GM23248 (cell line): ENCODE data around the gene WDR89. TPM values are rescaled to one million over a fixed set of nuclear protein-coding genes. Genes with fewer than 3 reads are reported as not detected.

Experiments
- DNase-seq: peaks from one replicate; pipeline ENCODE4 v3.0.0-alpha.2; 2015
- H2AFZ ChIP-seq: fragments of 200-600 bp; sonication (generic); 2 replicates; pipeline ENCODE4 v1.6.1; 2016; ENCODE audit warnings: antibody characterized with exemption
- H3F3A ChIP-seq: fragments of 200-600 bp; sonication (generic); 2 replicates; pipeline ENCODE4 v1.6.1; 2016; ENCODE audit warnings: mild to moderate bottlenecking, antibody characterized with exemption, mixed run types; ENCODE audit not compliant: insufficient read depth
- H3K27ac ChIP-seq: fragments of 200-600 bp; sonication (generic); 2 replicates; pipeline ENCODE4 v1.5.1; 2016; ENCODE audit warnings: mild to moderate bottlenecking
- H3K27me3 ChIP-seq: fragments of 200-600 bp; sonication (generic); replicated peaks from 2 replicates; pipeline ENCODE4 v1.6.1; 2016; ENCODE audit warnings: mild to moderate bottlenecking; ENCODE audit not compliant: insufficient read depth
- H3K36me3 ChIP-seq: fragments of 200-600 bp; sonication (generic); 2 replicates; pipeline ENCODE4 v1.6.1; 2016; ENCODE audit warnings: low read depth, mild to moderate bottlenecking
- H3K4me1 ChIP-seq: fragments of 200-600 bp; sonication (generic); 2 replicates; pipeline ENCODE4 v1.6.1; 2016; ENCODE audit warnings: mild to moderate bottlenecking; ENCODE audit not compliant: insufficient read depth
- H3K4me2 ChIP-seq: fragments of 200-600 bp; sonication (generic); one replicate; pipeline ENCODE4 v1.6.1; 2016; ENCODE audit warnings: mild to moderate bottlenecking; ENCODE audit not compliant: unreplicated experiment
- H3K4me3 ChIP-seq: fragments of 200-600 bp; sonication (generic); 2 replicates; pipeline ENCODE4 v1.5.1; 2016; ENCODE audit warnings: mild to moderate bottlenecking
- H3K79me2 ChIP-seq: fragments of 200-600 bp; sonication (generic); 2 replicates; pipeline ENCODE4 v1.6.1; 2016; ENCODE audit warnings: mild to moderate bottlenecking; ENCODE audit not compliant: insufficient read depth
- H3K9ac ChIP-seq: fragments of 200-600 bp; sonication (generic); 2 replicates; pipeline ENCODE4 v1.6.1; 2016; ENCODE audit warnings: mild to moderate bottlenecking
- H3K9me2 ChIP-seq: fragments of 200-600 bp; sonication (generic); 2 replicates; pipeline ENCODE4 v1.6.1; 2016; ENCODE audit warnings: mixed run types, mild to moderate bottlenecking, moderate library complexity; ENCODE audit not compliant: insufficient read depth
- H3K9me3 ChIP-seq: fragments of 200-600 bp; sonication (generic); one replicate; pipeline ENCODE4 v1.6.1; 2017; ENCODE audit warnings: low read depth
- H4K20me1 ChIP-seq: fragments of 200-600 bp; sonication (generic); 2 replicates; pipeline ENCODE4 v1.6.0; 2016; ENCODE audit not compliant: insufficient read depth
- EZH2 ChIP-seq: fragments of 200-600 bp; sonication (generic); IDR thresholded peaks from 2 replicates; pipeline ENCODE4 v1.6.1; 2018; ENCODE audit warnings: antibody characterized with exemption, mild to moderate bottlenecking; ENCODE audit not compliant: insufficient read depth, poor library complexity, severe bottlenecking
- EZH2phosphoT487 ChIP-seq: fragments of 200-600 bp; sonication (generic); IDR thresholded peaks from 2 replicates; pipeline ENCODE4 v1.6.1; 2018; ENCODE audit warnings: antibody characterized with exemption, moderate library complexity, mild to moderate bottlenecking, low read depth; ENCODE audit not compliant: insufficient read depth
- WGBS, 2 experiments: methylation state at CpG; one replicate each; pipeline ENCODE4 v1.1.6; 2015 to 2017; ENCODE audit warnings: low lambda C conversion rate in 2 of 2, low coverage in 1 of 2; ENCODE audit errors: missing lambda C conversion rate in 2 of 2; 5-methylcytosine and 5-hydroxymethylcytosine counted together
- in situ Hi-C: fragments of 300-500 bp; cut with MboI; formaldehyde crosslinking; loops from 2 replicates; pipeline ENCODE4 v1.15.0; 2020
- polyA plus RNA-seq: library from polyadenylated mRNA; unstranded; fragments of >200 nt; fragmentation: Nextera tagmentation; extraction: Ambion mirVana; gene quantifications from 2 replicates; pipeline ENCODE4 v1.2.1, GENCODE V29; 2016
- total RNA-seq: library from RNA; depleted of rRNA; stranded (reverse); fragments of >200 nt; shearing (Covaris generic); gene quantifications from 2 replicates; pipeline ENCODE4 v1.2.3, GENCODE V29; 2014

Gene WDR89
- total and polyA plus RNA-seq, 2 experiments from 2014 or later: 6.9 to 7.0 TPM

DNA sequence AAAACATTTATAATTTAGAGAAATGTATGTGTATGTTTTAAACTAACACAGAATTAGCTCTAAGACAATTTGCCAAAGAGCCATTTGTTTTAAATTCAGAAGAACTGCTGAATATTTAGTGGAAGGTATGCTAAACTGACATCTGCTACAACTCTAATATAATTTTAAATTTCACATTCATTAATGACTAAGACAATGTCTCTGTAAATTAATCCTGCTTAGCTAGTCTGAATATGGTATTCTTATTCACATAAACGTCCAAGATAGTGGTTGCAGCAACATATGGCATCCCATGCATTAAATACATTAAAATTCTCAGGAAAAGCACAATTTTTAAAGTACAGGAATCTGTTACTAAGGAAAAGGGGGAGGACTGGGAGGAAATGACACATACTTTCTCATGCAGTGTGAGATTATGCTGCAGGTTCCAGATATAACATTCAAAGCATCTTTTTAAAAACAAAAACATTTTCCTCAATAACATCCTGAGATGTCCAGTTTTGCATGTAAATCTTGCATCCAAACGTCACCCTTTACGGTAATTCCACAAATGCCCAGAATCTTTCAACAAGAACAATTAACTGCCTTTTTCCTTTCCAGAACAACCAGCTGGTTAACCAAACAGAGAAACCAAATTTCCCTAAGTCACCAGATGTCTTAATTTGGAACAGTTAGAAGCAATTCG is 26.9 kb downstream of the WDR89 start:
- H3K4me3 ChIP-seq: peak overlapping the region; percentile 29
- peak overlapping the region; percentile 17; the same call in 1 of the 2 replicates for H3K27ac ChIP-seq
- H3K27me3 ChIP-seq: no peaks in the 10 kb centered on the region
- H2AFZ ChIP-seq: no peak overlapping the region
- in situ Hi-C loops: no loop called here
- 0 to 3% methylated on average over 4 of the region's 4 CpGs for WGBS, 2 experiments
- H3K9me2 ChIP-seq: no peaks in the 10 kb centered on the region
- no peak for TF ChIP-seq EZH2
- no peak for TF ChIP-seq EZH2phosphoT487
- H3F3A ChIP-seq: peaks cover 16% of the 10 kb centered on the region
- H3K36me3 ChIP-seq: no peaks in the 10 kb centered on the region
- peaks cover 35% of the 10 kb centered on the region for H3K79me2 ChIP-seq
- no peaks in the 10 kb centered on the region for H3K9me3 ChIP-seq
- no peaks in the 10 kb centered on the region for H4K20me1 ChIP-seq
- DNase-seq: peak; percentile 57
- peak overlapping the region; percentile 2; the same call in 1 of the 2 replicates for H3K9ac ChIP-seq
- H3K4me2 ChIP-seq: peak overlapping the region; percentile 59
- peaks cover 16% of the 10 kb centered on the region for H3K4me1 ChIP-seq

DNA sequence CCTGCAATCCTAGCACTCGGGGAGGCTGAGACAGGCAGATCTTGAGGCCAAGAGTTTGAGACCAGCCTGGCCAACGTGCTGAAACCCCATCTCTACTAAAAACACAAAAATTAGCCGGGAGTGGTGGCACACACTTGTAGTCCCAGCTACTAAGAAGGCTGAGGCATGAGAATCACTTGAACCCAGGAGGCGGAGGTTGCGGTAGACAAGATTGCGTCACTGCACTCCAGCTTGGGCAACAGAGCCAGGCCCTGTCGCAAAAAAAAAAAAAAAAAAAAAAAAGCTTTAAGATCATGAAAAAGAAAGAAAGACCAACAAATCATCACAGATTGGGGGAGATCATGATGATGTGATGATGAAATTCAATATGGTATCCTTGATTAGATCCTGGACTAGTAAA is 30.6 kb downstream of the WDR89 start:
- Histone ChIP-seq H3K4me1 (peaks cover 16% of the 10 kb centered on the region), H4K20me1 (no peaks in the 10 kb centered on the region), H3K9me3 (no peaks in the 10 kb centered on the region), H3K9ac (no peak overlapping the region), H3K27ac (no peak overlapping the region), H3F3A (peaks cover 16% of the 10 kb centered on the region), H3K36me3 (no peaks in the 10 kb centered on the region), H3K79me2 (peaks cover 29% of the 10 kb centered on the region; the same call in 1 of the 2 replicates), H3K4me3 (no peak overlapping the region), H3K4me2 (no peak overlapping the region), H2AFZ (no peak overlapping the region), H3K27me3 (no peaks in the 10 kb centered on the region), H3K9me2 (no peaks in the 10 kb centered on the region)
- TF ChIP-seq EZH2phosphoT487 (no peak), EZH2 (no peak)
- 97 to 98% methylated on average over 7 of the region's 7 CpGs for WGBS, 2 experiments
- no peak for DNase-seq
- in situ Hi-C loops: no loop called here

GRCh38 chr14:63605041-63605532 is 36.6 kb downstream of the WDR89 start:
- Histone ChIP-seq H3K79me2 (peaks cover 16% of the 10 kb centered on the region), H3K4me1 (no peaks in the 10 kb centered on the region), H2AFZ (no peak overlapping the region), H3K27me3 (no peaks in the 10 kb centered on the region), H3K4me2 (no peak overlapping the region), H3K27ac (no peak overlapping the region), H3K9me2 (no peaks in the 10 kb centered on the region), H3K4me3 (no peak overlapping the region), H3F3A (no peaks in the 10 kb centered on the region), H3K9ac (no peak overlapping the region), H3K9me3 (no peaks in the 10 kb centered on the region), H3K36me3 (no peaks in the 10 kb centered on the region), H4K20me1 (no peaks in the 10 kb centered on the region)
- DNase-seq: no peak
- TF ChIP-seq EZH2: no peak
- WGBS, 2 experiments: 81 to 83% methylated on average over 9 to 10 of the region's 10 CpGs
- in situ Hi-C loops: no loop called here

- Histone ChIP-seq H3K9me2 (no peaks in the 10 kb centered on the region), H3K27ac (no peak overlapping the region), H3K9me3 (no peaks in the 10 kb centered on the region), H3K36me3 (no peaks in the 10 kb centered on the region), H3K79me2 (peaks cover 16% of the 10 kb centered on the region), H3F3A (no peaks in the 10 kb centered on the region), H3K27me3 (no peaks in the 10 kb centered on the region), H4K20me1 (no peaks in the 10 kb centered on the region), H3K9ac (no peak overlapping the region), H3K4me3 (no peak overlapping the region), H2AFZ (no peak overlapping the region), H3K4me1 (no peaks in the 10 kb centered on the region), H3K4me2 (no peak overlapping the region)
- in situ Hi-C loops: no loop called here
- no peak for DNase-seq
- WGBS, 2 experiments: 85% methylated on average over 5 of the region's 5 CpGs
- TF ChIP-seq EZH2: no peak
- TF ChIP-seq EZH2phosphoT487: no peak
Observed at GRCh38 chr14:63604626-63605025, 37.0 kb downstream of the WDR89 start.
